GM12878 (cell line): ENCODE results near the gene KBTBD13. TPM values are rescaled to one million over a fixed set of nuclear protein-coding genes. Genes with fewer than 3 reads are reported as not detected.

ENCODE experiments used
- ATAC-seq: fragments of 200-7000 bp; cut with Tn5 transposase; 3 replicates; pipeline ENCODE4 v1.9.1; 2020; ENCODE audit warnings: mild to moderate bottlenecking, moderate library complexity
- BruUV-seq: library from RNA; stranded (reverse); fragments of 400-500 nt; replicated peaks from 2 replicates; lab custom pipeline; 2021; lab: Mats Ljungman, UMichigan
- CTCF ChIA-PET: fragments of 300-600 bp; sonication (Branson Sonifier 250); formaldehyde crosslinking; extraction: SDS; loops from one replicate; lab custom pipeline; 2021; ENCODE audit warnings: inconsistent platforms; lab: Yijun Ruan, JAX
- POLR2A ChIA-PET: fragments of 350-600 bp; formaldehyde crosslinking; extraction: SDS; loops from one replicate; lab custom pipeline; 2021; ENCODE audit warnings: inconsistent platforms; lab: Charles Lee
- RAD21 ChIA-PET: fragments of 300-600 bp; sonication (Branson Sonifier 250); formaldehyde crosslinking; loops from one replicate; lab custom pipeline; 2023; ENCODE audit warnings: antibody characterized with exemption; ENCODE audit not compliant: unreplicated experiment; lab: Charles Lee
- SMC1A ChIA-PET: fragments of 300-600 bp; sonication (Branson Sonifier 250); formaldehyde crosslinking; loops from one replicate; lab custom pipeline; 2023; ENCODE audit not compliant: unreplicated experiment, uncharacterized antibody; lab: Charles Lee
- DNase-seq: peaks from one replicate; pipeline ENCODE4 v3.0.0-alpha.2; 2011; ENCODE audit warnings: low read depth, low spot score
- FAIRE-seq: peaks from 3 replicates; lab custom pipeline; 2011; peaks lifted over from hg19 to GRCh38; lab: Jason Lieb, UNC
- H2AFZ ChIP-seq: 2 replicates; pipeline ENCODE4 v1.6.0; 2011; ENCODE audit warnings: low read depth, low read length, control low read depth; ENCODE audit not compliant: control insufficient read depth
- H3K27ac ChIP-seq: 2 replicates; pipeline ENCODE4 v1.5.1; 2011; ENCODE audit warnings: control low read depth; ENCODE audit not compliant: control insufficient read depth, insufficient read depth
- H3K27me3 ChIP-seq, 2 experiments: replicated peaks in 1 of 2; 2 replicates each; pipeline versions ENCODE4 v1.6.0 to v1.6.1; 2011; ENCODE audit warnings: low read length in 1 of 2; ENCODE audit not compliant: control insufficient read depth in 2 of 2, insufficient read depth in 2 of 2
- H3K36me3 ChIP-seq, 2 experiments: 2 replicates each; pipeline ENCODE4 v1.5.1; 2011; ENCODE audit warnings: low read length in 1 of 2; ENCODE audit not compliant: control insufficient read depth in 2 of 2, insufficient read depth in 2 of 2
- H3K4me1 ChIP-seq: 2 replicates; pipeline ENCODE4 v1.6.1; 2011; ENCODE audit warnings: mild to moderate bottlenecking, low read length, moderate library complexity, mixed read lengths; ENCODE audit not compliant: control insufficient read depth, insufficient read depth
- H3K4me2 ChIP-seq: 2 replicates; pipeline ENCODE4 v1.6.0; 2011; ENCODE audit warnings: control low read depth; ENCODE audit not compliant: control insufficient read depth, insufficient read depth
- H3K4me3 ChIP-seq: fragments of 200-600 bp; sonication (generic); 2 replicates; pipeline ENCODE4 v1.5.1; 2016
- H3K79me2 ChIP-seq: 2 replicates; pipeline ENCODE4 v1.6.0; 2011; ENCODE audit warnings: low read length; ENCODE audit not compliant: control insufficient read depth, insufficient read depth
- H3K9ac ChIP-seq: 2 replicates; pipeline ENCODE4 v1.8.0; 2011; ENCODE audit warnings: low read length, control low read depth, mixed read lengths; ENCODE audit not compliant: control insufficient read depth, insufficient read depth
- H3K9me3 ChIP-seq: replicated peaks from 3 replicates; pipeline ENCODE4 v1.5.1; 2011; ENCODE audit warnings: mild to moderate bottlenecking, low read length; ENCODE audit not compliant: control insufficient read depth, insufficient read depth
- H4K20me1 ChIP-seq: 2 replicates; pipeline ENCODE4 v1.6.0; 2011; ENCODE audit not compliant: control insufficient read depth, insufficient read depth
- ASH2L ChIP-seq: fragments of 300-600, 200-600 bp; sonication (generic); IDR thresholded peaks from 2 replicates; pipeline ENCODE4 v1.6.1; 2017; ENCODE audit warnings: low read depth, mild to moderate bottlenecking, borderline replicate concordance
- BHLHE40 ChIP-seq, 2 experiments: fragments of 450-650 bp in 1 of 2; IDR thresholded peaks; 2 replicates each; pipeline ENCODE4 v1.6.1; 2011 to 2017; ENCODE audit warnings: low read depth in 2 of 2, borderline replicate concordance in 1 of 2, improper control_type of control experiment in 1 of 2, low read length in 1 of 2, mild to moderate bottlenecking in 1 of 2
- FOS ChIP-seq: IDR thresholded peaks from 3 replicates; pipeline ENCODE4 v1.6.1; 2011; ENCODE audit warnings: borderline replicate concordance; ENCODE audit not compliant: insufficient read length; ENCODE audit errors: extremely low read depth
- FOXK2 ChIP-seq: fragments of 450-650 bp; IDR thresholded peaks from 2 replicates; pipeline ENCODE4 v1.6.1; 2017; ENCODE audit warnings: mild to moderate bottlenecking, moderate library complexity
- IRF4 ChIP-seq: IDR thresholded peaks from 2 replicates; pipeline ENCODE4 v1.6.1; 2011; ENCODE audit warnings: low read depth, low read length
- KLF5 ChIP-seq: fragments of 450-650 bp; IDR thresholded peaks from 2 replicates; pipeline ENCODE4 v1.6.1; 2014; ENCODE audit warnings: mild to moderate bottlenecking; ENCODE audit not compliant: partially characterized antibody
- PAX8 ChIP-seq: fragments of 450-650 bp; IDR thresholded peaks from 2 replicates; pipeline ENCODE4 v1.6.1; 2017; ENCODE audit warnings: mild to moderate bottlenecking, moderate library complexity
- PML ChIP-seq: IDR thresholded peaks from 2 replicates; pipeline ENCODE4 v1.6.1; 2012; ENCODE audit warnings: low read length, inconsistent platforms
- RBBP5 ChIP-seq: fragments of 200-600 bp; sonication (generic); conservative IDR thresholded peaks from 2 replicates; pipeline ENCODE4 v1.6.1; 2016
- TBL1XR1 ChIP-seq: IDR thresholded peaks from 2 replicates; pipeline ENCODE4 v1.6.1; 2012; ENCODE audit warnings: low read depth, low read length, improper control_type of control experiment
- TCF12 ChIP-seq: IDR thresholded peaks from 2 replicates; pipeline ENCODE4 v1.6.1; 2011; ENCODE audit warnings: low read depth, mild to moderate bottlenecking, low read length
- USF2 ChIP-seq: IDR thresholded peaks from 2 replicates; pipeline ENCODE4 v1.6.1; 2011; ENCODE audit warnings: low read depth, low read length, improper control_type of control experiment, borderline replicate concordance
- ZNF207 ChIP-seq: fragments of 450-650 bp; IDR thresholded peaks from 2 replicates; pipeline ENCODE4 v1.6.1; 2014; ENCODE audit warnings: antibody characterized with exemption, mild to moderate bottlenecking, borderline replicate concordance
- ZNF24 ChIP-seq: fragments of 450-650 bp; IDR thresholded peaks from 2 replicates; pipeline ENCODE4 v1.6.1; 2017; ENCODE audit warnings: antibody characterized with exemption, mild to moderate bottlenecking
- ZNF622 ChIP-seq: fragments of 450-650 bp; IDR thresholded peaks from 2 replicates; pipeline ENCODE4 v1.6.1; 2017; ENCODE audit warnings: mild to moderate bottlenecking, inconsistent platforms
- ZZZ3 ChIP-seq: IDR thresholded peaks from 2 replicates; pipeline ENCODE4 v1.6.1; 2011; ENCODE audit warnings: low read depth; ENCODE audit not compliant: control insufficient read depth, insufficient read length
- WGBS: methylation state at CpG from one replicate; pipeline ENCODE4 v1.1.6; 2016; ENCODE audit warnings: low lambda C conversion rate; ENCODE audit not compliant: insufficient replicate concordance, insufficient coverage; ENCODE audit errors: missing lambda C conversion rate; 5-methylcytosine and 5-hydroxymethylcytosine counted together
- in situ Hi-C: fragments of 300-500 bp; cut with MboI; formaldehyde crosslinking; loops from 9 replicates; pipeline ENCODE4 v1.14.3; 2018; ENCODE audit warnings: mixed read lengths
- intact Hi-C: fragments of 100-400 bp; cut with micrococcal nuclease; formaldehyde crosslinking; loops from one replicate; pipeline ENCODE4 v1.14.2; 2022; ENCODE audit not compliant: unreplicated experiment
- polyA plus RNA-seq, 11 experiments: library from polyadenylated mRNA; depleted of rRNA in 4 of 11; unstranded in 6 of 11; stranded (reverse) in 5 of 11; fragments of >200 nt; fragmentation: Nextera tagmentation in 4 of 11; fragmentation: Illumina TruSeq in 1 of 11; extraction: Ambion mirVana in 4 of 11; extraction: Trizol in 1 of 11; gene quantifications; 1 replicate in 1 of 11; 2 replicates in 10 of 11; pipeline versions ENCODE4 v1.2.1 to v1.2.3, GENCODE V29; 2011 to 2016; ENCODE audit warnings: inconsistent platforms in 2 of 11, missing spikeins in 2 of 11, low read depth in 1 of 11
- total RNA-seq, 4 experiments: library from RNA; depleted of rRNA in 3 of 4; stranded (reverse); fragments of >200 nt in 3 of 4; fragmentation: Illumina TruSeq in 1 of 4; extraction: Trizol in 1 of 4; gene quantifications; 2 replicates each; pipeline versions ENCODE4 v1.2.1 to v1.2.3, GENCODE V29; 2013 to 2021
- TF ChIP-seq, protein P1 (sequence below): fragments of 450-650 bp; conservative IDR thresholded peaks from 2 replicates; pipeline ENCODE4 v1.6.1; 2017; ENCODE audit warnings: mild to moderate bottlenecking, moderate library complexity
- TF ChIP-seq, protein P2 (sequence below): fragments of 450-650 bp; IDR thresholded peaks from 2 replicates; pipeline ENCODE4 v1.6.1; 2016; ENCODE audit warnings: mild to moderate bottlenecking

Gene KBTBD13
- total and polyA plus RNA-seq, 10 of the 15 experiments (the other 5 are each of a cell fraction or from before 2014, with no cell fraction given): 0.06 TPM; not detected in 9

- TF ChIP-seq FOXK2 (no peak), KLF5 (no peak), TCF12 (no peak), ZNF24 (no peak), BHLHE40 (IDR thresholded peaks at IDR 0.05; ENCODE audit: borderline replicate concordance in 1 of 2, low read depth in 2 of 2, low read length in 1 of 2) (no peak)
- TF ChIP-seq, protein P1, sequence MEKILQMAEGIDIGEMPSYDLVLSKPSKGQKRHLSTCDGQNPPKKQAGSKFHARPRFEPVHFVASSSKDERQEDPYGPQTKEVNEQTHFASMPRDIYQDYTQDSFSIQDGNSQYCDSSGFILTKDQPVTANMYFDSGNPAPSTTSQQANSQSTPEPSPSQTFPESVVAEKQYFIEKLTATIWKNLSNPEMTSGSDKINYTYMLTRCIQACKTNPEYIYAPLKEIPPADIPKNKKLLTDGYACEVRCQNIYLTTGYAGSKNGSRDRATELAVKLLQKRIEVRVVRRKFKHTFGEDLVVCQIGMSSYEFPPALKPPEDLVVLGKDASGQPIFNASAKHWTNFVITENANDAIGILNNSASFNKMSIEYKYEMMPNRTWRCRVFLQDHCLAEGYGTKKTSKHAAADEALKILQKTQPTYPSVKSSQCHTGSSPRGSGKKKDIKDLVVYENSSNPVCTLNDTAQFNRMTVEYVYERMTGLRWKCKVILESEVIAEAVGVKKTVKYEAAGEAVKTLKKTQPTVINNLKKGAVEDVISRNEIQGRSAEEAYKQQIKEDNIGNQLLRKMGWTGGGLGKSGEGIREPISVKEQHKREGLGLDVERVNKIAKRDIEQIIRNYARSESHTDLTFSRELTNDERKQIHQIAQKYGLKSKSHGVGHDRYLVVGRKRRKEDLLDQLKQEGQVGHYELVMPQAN: no peak
These were observed 10.4 kb upstream of the KBTBD13 start (continued) for GRCh38 chr15:65066001-65066634.

DNA sequence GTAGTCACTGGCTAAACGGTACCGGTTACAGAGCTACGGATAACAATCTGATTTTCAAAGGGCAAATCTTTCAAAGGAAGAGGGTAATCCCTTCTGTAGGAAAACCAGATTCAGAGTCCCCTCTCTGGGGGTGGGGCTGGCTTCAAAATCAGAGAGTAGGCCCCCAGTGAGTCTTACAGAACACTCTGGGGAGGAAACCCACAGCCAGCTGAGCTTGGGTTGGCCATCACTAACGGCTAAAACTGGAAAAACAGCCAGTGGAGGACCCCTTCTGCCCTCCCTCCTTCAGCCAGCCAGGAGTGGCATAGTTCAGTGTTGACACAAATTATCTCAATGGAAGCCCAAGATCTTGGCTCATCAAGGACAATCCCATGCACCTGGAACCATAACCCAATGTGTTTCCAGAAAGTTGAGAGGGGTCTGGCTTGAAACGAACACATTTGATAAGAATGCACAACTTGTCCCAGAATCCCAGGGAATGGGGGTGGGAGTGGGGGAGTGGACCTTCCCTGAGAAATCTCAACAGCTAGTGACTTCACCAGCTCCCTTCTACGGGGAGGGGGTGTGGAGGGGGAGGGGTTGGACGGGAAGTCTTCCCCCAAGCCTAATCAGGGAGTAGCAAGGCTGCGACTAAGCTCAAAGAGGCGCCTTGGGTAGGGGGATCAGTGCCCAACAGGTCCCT is 9.8 kb upstream of the KBTBD13 start:
- no peaks in the 10 kb centered on the region for H3K9me3 ChIP-seq
- intact Hi-C loops: no loop called here
- H3K9ac ChIP-seq: no peak overlapping the region
- DNase-seq: no peak
- H3K27ac ChIP-seq: no peak overlapping the region
- H3K4me1 ChIP-seq: no peaks in the 10 kb centered on the region
- H3K79me2 ChIP-seq: no peaks in the 10 kb centered on the region
- RAD21 ChIA-PET: no interaction called here
- SMC1A ChIA-PET: interaction anchor here (0.6 to 1.5 kb wide), 2 partner anchors 13 to 365 kb away, joined by 3 to 4 read pairs; no protein-coding TSS in a partner anchor
- in situ Hi-C loops: no loop called here
- no peak for FAIRE-seq
- no peaks in the 10 kb centered on the region for H3K36me3 ChIP-seq
- no peak overlapping the region for H3K4me3 ChIP-seq
- CTCF ChIA-PET: interaction anchor here (0.6 to 1.1 kb wide), 3 partner anchors 14 to 257 kb away, joined by 3 read pairs; no protein-coding TSS in a partner anchor
- no peak overlapping the region for H2AFZ ChIP-seq
- BruUV-seq: no TSS peak
- no peak overlapping the region for H3K4me2 ChIP-seq
- no peak for ATAC-seq
- H4K20me1 ChIP-seq: no peaks in the 10 kb centered on the region
- POLR2A ChIA-PET: interaction anchor here (0.7 kb wide), 1 partner anchor 11 kb away, joined by 3 read pairs; no protein-coding TSS in a partner anchor
- H3K27me3 ChIP-seq: peaks cover 0 to 2% of the 10 kb centered on the region in 2 experiments
- WGBS: 40% methylated on average over 9 of the region's 9 CpGs
- TF ChIP-seq ZNF622 (no peak), PML (no peak), TBL1XR1 (no peak), PAX8 (no peak), ZNF207 (no peak), USF2 (no peak), RBBP5 (no peak), ZZZ3 (no peak), FOS (no peak), ASH2L (no peak), IRF4 (no peak)
- TF ChIP-seq, protein P2, sequence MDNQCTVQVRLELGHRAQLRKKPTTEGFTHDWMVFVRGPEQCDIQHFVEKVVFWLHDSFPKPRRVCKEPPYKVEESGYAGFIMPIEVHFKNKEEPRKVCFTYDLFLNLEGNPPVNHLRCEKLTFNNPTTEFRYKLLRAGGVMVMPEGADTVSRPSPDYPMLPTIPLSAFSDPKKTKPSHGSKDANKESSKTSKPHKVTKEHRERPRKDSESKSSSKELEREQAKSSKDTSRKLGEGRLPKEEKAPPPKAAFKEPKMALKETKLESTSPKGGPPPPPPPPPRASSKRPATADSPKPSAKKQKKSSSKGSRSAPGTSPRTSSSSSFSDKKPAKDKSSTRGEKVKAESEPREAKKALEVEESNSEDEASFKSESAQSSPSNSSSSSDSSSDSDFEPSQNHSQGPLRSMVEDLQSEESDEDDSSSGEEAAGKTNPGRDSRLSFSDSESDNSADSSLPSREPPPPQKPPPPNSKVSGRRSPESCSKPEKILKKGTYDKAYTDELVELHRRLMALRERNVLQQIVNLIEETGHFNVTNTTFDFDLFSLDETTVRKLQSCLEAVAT: no peak
